Osteocyte (in vitro differentiated cells): Measurements from ENCODE around the gene CLPTM1. TPM values are rescaled to one million over a fixed set of nuclear protein-coding genes. Genes with fewer than 3 reads are reported as not detected.

ENCODE experiments used
- DNase-seq: peaks from one replicate; pipeline ENCODE4 v3.0.0; 2021; ENCODE audit warnings: mixed read lengths; ENCODE audit not compliant: unreplicated experiment; ENCODE audit errors: extremely low spot score
- H3K27ac Mint-ChIP-seq: one replicate; pipeline ENCODE4 v1.8.0; 2021; ENCODE audit warnings: mild to moderate bottlenecking, mixed read lengths; ENCODE audit not compliant: unreplicated experiment
- H3K27me3 Mint-ChIP-seq: one replicate; pipeline ENCODE4 v1.8.0; 2021; ENCODE audit warnings: mixed read lengths; ENCODE audit not compliant: unreplicated experiment
- H3K36me3 Mint-ChIP-seq: one replicate; pipeline ENCODE4 v1.8.0; 2021; ENCODE audit warnings: mixed read lengths; ENCODE audit not compliant: unreplicated experiment
- H3K4me1 Mint-ChIP-seq: one replicate; pipeline ENCODE4 v1.8.0; 2021; ENCODE audit warnings: mixed read lengths; ENCODE audit not compliant: unreplicated experiment
- H3K4me3 Mint-ChIP-seq: one replicate; pipeline ENCODE4 v1.8.0; 2021; ENCODE audit warnings: mild to moderate bottlenecking, moderate library complexity, mixed read lengths; ENCODE audit not compliant: unreplicated experiment
- H3K9me3 Mint-ChIP-seq: one replicate; pipeline ENCODE4 v1.8.0; 2021; ENCODE audit warnings: mixed read lengths; ENCODE audit not compliant: unreplicated experiment
- total RNA-seq: library from RNA; stranded (reverse); gene quantifications from 2 replicates; pipeline ENCODE4 v1.2.1, GENCODE V29; 2021
- TF ChIP-seq, protein P1 (sequence below): fragments of 200-600 bp; sonication (generic); IDR thresholded peaks from 2 replicates; pipeline ENCODE4 v1.5.0; 2021; ENCODE audit warnings: antibody characterized with exemption, mild to moderate bottlenecking, moderate library complexity

CLPTM1 gene
- total RNA-seq, 1 donor from 2014 or later, result 124 TPM

DNA sequence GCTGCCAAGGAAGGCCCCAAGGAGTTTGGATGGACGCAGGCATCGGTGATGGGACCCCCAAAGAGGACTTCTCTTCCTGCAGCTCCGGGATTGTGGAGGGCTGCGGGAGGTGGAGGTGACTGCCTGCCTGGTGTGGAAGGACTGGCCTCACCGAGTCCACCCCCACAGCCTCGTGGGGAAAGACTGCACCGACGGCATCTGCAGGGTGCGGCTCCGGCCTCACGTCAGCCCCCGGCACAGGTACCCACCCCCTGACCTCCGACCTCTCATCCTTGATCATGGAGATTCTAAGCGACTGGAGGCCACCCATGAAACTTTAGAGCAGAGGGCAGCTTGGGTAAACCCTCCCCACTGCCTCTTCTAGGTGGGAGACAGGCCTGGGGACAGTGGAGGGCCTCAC, 66.8 kb downstream of the CLPTM1 start:
- Mint-ChIP-seq H3K36me3 (peaks cover 1% of the 10 kb centered on the region), H3K27me3 (no peaks in the 10 kb centered on the region), H3K4me1 (no peaks in the 10 kb centered on the region), H3K27ac (no peak overlapping the region), H3K4me3 (no peak overlapping the region), H3K9me3 (no peaks in the 10 kb centered on the region)
- TF ChIP-seq, protein P1, sequence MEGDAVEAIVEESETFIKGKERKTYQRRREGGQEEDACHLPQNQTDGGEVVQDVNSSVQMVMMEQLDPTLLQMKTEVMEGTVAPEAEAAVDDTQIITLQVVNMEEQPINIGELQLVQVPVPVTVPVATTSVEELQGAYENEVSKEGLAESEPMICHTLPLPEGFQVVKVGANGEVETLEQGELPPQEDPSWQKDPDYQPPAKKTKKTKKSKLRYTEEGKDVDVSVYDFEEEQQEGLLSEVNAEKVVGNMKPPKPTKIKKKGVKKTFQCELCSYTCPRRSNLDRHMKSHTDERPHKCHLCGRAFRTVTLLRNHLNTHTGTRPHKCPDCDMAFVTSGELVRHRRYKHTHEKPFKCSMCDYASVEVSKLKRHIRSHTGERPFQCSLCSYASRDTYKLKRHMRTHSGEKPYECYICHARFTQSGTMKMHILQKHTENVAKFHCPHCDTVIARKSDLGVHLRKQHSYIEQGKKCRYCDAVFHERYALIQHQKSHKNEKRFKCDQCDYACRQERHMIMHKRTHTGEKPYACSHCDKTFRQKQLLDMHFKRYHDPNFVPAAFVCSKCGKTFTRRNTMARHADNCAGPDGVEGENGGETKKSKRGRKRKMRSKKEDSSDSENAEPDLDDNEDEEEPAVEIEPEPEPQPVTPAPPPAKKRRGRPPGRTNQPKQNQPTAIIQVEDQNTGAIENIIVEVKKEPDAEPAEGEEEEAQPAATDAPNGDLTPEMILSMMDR, result no peak
- no peak for DNase-seq

DNA sequence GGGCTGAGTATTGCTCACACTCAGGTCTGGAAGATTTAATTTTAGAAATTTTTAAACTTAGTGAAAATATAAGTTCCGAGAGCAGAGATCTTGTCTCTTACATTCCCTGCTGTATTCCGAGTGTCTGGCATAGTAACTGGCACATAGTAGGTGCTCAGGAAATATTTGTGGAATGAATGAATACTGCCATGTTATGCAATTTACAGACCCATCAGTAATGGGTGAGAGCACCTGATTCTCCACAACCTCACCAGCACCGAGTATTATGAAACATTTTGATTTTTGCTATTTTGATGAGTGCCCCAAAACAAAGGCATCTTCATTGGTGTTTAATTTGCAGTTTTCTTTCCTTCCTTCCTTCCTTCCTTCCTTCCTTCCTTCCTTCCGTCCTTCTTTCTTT, 67.9 kb downstream of the CLPTM1 start:
- TF ChIP-seq, protein P1, result no peak
- Mint-ChIP-seq H3K4me3 (no peak overlapping the region), H3K9me3 (no peaks in the 10 kb centered on the region), H3K4me1 (no peaks in the 10 kb centered on the region), H3K27me3 (no peaks in the 10 kb centered on the region), H3K36me3 (peaks cover 1% of the 10 kb centered on the region), H3K27ac (no peak overlapping the region)
- DNase-seq, result no peak

DNA sequence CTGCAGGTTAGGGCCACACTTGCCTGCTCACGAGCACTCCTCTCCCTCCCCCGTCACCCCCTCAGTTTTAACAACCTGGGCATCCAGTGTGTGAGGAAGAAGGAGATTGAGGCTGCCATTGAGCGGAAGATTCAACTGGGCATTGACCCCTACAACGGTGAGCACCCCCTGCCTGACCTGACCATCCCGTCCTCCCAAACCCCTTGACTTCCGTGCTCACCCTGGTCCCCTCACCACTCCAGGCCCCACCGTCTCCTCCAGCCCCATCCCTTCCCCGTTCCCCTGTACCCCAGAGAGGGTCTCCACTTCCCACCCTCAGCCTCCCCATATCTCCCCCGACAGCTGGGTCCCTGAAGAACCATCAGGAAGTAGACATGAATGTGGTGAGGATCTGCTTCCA, 70.1 kb downstream of the CLPTM1 start:
- Mint-ChIP-seq H3K4me3 (no peak overlapping the region), H3K27ac (no peak overlapping the region), H3K9me3 (no peaks in the 10 kb centered on the region), H3K36me3 (peaks cover 7% of the 10 kb centered on the region), H3K27me3 (no peaks in the 10 kb centered on the region), H3K4me1 (no peaks in the 10 kb centered on the region)
- no peak for DNase-seq
- TF ChIP-seq, protein P1, result no peak

DNA sequence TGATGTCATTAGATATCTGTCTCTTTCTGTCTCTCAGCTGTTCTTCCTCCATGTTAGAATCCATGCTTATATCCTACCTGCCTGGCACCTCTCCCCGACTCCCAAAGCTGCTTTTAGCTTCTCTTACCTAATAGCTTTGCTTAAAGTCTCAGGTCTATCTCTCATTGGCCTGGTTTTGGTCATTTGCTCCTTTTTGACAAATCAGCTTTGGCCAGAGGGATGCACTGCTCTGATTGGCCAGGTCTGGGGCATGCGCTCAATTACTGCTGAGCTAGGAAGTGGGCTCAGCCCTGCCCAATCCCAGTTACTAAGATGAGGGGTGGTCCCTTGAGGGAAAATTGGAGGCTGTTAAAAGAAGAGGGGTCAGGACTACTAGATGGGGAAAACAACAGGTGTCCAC, 72.2 kb downstream of the CLPTM1 start:
- H3K9me3 Mint-ChIP-seq, result no peaks in the 10 kb centered on the region
- H3K27ac Mint-ChIP-seq, result no peak overlapping the region
- no peaks in the 10 kb centered on the region for H3K27me3 Mint-ChIP-seq
- DNase-seq, result no peak
- no peaks in the 10 kb centered on the region for H3K4me1 Mint-ChIP-seq
- H3K36me3 Mint-ChIP-seq, result peaks cover 14% of the 10 kb centered on the region
- TF ChIP-seq, protein P1, result no peak
- no peak overlapping the region for H3K4me3 Mint-ChIP-seq

DNA sequence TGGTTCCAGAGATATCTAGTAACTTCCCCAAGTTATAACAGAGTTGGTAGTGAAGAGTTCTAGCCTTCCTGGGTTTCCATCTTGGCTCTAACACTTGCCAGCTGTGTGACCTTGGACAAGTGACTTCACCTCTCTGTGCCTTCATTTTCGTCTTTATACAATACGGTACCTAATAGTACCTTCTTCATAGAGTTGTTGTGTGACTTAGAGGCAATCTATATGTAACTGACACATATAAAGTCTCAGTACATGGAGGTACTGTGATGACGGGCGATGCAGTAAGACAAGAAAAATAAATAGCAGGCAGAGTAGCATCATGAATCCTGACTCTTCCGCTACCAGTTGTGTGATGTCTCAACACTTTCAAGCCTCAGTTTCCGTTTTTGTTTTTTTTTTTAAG, 75.6 kb downstream of the CLPTM1 start:
- DNase-seq, result no peak
- H3K36me3 Mint-ChIP-seq, result peaks cover 25% of the 10 kb centered on the region
- TF ChIP-seq, protein P1, result no peak
- no peaks in the 10 kb centered on the region for H3K4me1 Mint-ChIP-seq
- no peaks in the 10 kb centered on the region for H3K9me3 Mint-ChIP-seq
- H3K27me3 Mint-ChIP-seq, result no peaks in the 10 kb centered on the region
- no peak overlapping the region for H3K27ac Mint-ChIP-seq
- no peak overlapping the region for H3K4me3 Mint-ChIP-seq
